Fibroblast of upper back skin (primary cell): Measurements from ENCODE around the gene LSM14B.

ENCODE experiments used
- DNase-seq: peaks from one replicate; pipeline ENCODE4 v3.0.0-alpha.2; 2013

The LSM14B gene

GRCh38 chr20:62133051-62133845 is 11.0 kb downstream of the LSM14B start:
- DNase-seq, result no peak

- no peak for DNase-seq
Observed at GRCh38 chr20:62133864-62134263, 11.6 kb downstream of the LSM14B start.

DNA sequence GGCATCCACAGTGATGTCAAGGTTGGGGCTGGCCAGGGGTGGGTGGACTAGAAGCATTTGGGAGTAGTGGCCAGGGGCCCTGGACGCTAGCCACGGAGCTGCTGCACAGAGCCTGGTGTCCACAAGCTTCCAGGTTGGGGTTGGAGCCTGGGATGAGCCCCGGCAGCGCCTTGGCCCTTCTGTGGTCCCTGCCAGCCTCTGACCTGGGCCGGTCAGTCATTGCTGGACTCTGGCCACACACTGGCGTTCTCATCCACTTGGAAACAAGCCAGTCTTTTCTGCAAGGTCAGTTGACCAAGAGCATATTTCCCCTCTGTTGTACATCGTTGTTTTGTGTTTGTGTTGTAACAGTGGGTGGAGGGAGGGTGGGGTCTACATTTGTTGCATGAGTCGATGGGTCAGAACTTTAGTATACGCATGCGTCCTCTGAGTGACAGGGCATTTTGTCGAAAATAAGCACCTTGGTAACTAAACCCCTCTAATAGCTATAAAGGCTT is 12.5 kb downstream of the LSM14B start:
- DNase-seq, result no peak

GRCh38 chr20:62135573-62136266 is 13.4 kb downstream of the LSM14B start:
- no peak for DNase-seq

DNA sequence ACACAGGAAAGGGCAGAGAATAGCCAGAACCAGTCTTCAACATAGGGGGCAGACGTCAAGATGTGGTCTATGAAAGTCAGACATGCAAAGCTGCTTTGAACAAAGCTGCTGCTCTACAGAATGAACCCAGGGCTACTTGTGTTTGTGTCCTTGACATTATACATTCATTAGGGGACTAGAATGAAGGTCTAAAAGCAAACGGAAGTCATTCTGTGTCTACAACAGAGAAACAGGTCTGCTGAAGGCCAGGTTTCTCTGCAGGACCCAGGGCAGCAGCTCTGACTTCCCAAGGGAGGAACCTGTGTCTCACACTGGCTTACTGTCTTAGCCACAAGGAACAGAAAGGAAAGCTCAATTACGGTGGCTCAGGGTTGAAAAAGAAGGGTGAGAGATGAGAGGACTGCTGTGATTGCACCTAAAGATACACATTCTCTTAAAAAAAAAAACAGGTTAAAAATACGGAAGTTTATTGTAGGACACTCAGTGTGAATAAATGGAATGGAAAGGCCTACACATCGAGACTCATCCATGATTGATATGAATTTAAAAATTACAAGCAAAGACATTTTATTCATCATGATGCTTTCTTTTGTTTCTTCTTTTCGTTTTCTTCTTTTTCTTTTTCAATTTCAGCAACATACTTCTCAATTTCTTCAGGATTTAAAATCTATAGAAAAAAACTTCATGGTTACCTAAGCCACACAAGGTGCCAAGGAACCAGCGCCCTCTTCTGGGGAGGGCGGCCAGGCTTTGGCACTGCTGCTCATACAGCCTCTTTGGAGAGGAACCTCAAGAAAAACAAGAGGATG is 14.2 kb downstream of the LSM14B start:
- DNase-seq, result peak; percentile 60

GRCh38 chr20:62137092-62137384 is 14.8 kb downstream of the LSM14B start:
- DNase-seq, result no peak

- no peak for DNase-seq
Observed at GRCh38 chr20:62137478-62138203, 15.4 kb downstream of the LSM14B start.

DNA sequence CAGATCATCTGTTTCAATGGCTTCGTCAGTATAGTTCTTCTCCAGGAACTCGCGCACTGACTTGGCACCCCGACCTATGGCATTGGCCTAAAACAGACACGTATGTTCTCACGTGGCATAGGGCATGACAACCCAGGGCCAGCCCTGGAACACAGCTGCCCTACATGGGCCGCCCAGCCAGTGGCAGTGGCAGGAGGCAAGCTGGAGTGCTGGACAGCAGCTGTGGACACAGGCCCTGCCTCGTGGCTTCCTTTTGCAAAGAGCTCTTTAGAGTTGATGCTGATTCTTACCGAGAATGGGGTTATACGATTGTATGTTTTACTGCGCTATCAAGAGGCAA is 15.9 kb downstream of the LSM14B start:
- no peak for DNase-seq

DNA sequence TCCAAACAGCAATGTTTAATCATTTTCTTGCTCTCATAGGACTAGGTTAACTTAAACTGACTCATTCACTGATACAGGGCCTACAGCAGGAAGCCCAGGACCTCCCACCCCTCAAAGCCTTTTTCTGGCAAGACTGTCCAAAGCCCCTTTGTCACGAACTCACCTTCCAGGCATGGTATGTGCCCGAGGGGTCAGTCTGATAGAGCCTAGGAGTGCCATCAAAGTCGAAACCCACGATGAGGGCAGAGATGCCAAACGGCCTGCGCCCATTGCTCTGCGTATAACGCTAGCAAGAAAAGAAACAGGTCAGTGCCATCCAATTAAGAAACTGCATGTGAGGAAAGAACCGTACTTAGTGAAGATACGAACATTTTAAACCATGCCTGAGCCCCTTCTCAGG is 16.6 kb downstream of the LSM14B start:
- DNase-seq, result no peak

DNA sequence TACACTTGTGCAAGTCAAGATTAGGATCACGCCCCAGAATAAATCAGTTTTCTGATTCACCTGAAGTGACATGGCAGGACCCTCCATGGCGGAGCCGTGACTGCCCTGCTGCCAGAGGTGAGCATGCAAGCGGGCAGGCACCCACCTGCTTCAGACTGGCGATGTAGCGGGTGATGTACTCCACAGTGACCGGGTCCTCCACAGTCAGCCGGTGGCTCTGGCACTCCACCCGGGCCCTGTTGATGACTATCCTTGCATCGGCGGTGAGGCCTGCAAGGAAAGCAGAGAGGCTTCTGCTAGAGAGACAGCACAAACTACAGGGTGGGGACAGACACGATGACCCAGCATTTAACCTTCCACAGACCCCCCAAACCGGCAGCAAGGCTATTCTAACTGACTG is 17.4 kb downstream of the LSM14B start:
- no peak for DNase-seq

GRCh38 chr20:62141043-62141396 is 18.7 kb downstream of the LSM14B start:
- DNase-seq, result no peak

GRCh38 chr20:62141397-62142251 is 19.3 kb downstream of the LSM14B start:
- DNase-seq, result no peak

DNA sequence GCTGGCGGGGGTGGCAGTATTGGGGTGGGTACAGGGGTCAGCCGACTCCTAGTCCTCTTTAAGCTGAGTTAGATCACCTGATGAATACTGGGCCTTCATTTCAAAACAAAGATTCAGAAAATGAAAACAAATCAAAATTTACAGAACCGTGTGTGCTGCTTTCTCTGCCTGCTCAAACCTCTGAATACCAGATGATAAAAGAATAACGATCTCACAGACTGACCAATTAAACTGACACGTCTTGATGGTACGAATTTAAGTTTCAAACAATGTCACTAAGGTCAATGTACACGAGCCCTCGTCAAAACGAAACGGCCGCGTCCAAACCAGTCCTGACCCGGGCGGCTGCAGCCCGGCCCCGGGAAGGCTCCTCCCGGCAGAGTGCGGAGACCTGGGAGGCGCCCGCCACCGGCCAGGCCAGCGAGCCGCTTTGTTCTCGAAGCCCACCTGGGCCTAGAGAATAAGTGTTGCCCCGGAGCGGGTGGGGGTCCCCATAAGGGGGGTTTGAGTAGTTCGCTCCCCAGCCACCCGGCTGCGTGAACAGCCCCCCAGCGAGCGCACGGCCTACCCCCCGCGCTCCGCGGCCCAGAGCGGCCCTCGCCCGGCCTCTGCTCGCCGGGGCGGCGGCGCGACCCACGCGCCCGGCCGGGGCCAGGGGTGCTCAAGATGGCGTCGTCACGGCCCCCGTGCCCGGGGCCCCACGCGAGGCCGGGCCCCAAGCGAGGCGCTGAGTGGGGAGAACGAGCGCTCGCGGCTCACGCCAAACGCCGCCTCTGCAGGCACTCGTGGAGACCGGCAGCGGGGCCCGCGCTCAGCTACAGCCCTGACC is 20.2 kb downstream of the LSM14B start:
- DNase-seq, result no peak

- DNase-seq, result peak; percentile 84
Observed at GRCh38 chr20:62143081-62143956, 21.0 kb downstream of the LSM14B start, which contains the start of the genes PSMA7 and SS18L1. Gene PSMA7, minus strand, starts transcription at chr20:62143394. Its CDS starts 91 bp downstream, at chr20:62143303. Gene SS18L1, plus strand, starts transcription at chr20:62143769. Its CDS starts 52 bp downstream, at chr20:62143821.

- peak; percentile 45 for DNase-seq
Observed at GRCh38 chr20:62143957-62144825, 21.9 kb downstream of the LSM14B start.

DNA sequence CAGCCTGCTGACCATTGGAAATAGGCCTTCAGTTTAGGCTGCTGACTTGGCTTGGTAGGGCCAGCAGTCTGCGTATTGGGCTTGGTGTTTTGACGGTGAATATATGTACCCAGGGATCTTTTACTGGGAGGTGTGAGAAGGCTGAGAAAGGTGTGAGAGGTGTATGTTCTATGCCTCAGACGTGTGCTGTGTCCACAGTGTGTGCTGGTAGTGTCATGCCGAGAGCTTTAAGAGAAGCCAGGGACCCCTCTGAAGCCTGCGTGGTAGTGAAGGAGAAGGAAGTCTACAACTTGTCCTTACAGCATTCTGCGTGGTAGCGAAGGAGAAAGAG is 23.4 kb downstream of the LSM14B start:
- DNase-seq, result no peak

DNA sequence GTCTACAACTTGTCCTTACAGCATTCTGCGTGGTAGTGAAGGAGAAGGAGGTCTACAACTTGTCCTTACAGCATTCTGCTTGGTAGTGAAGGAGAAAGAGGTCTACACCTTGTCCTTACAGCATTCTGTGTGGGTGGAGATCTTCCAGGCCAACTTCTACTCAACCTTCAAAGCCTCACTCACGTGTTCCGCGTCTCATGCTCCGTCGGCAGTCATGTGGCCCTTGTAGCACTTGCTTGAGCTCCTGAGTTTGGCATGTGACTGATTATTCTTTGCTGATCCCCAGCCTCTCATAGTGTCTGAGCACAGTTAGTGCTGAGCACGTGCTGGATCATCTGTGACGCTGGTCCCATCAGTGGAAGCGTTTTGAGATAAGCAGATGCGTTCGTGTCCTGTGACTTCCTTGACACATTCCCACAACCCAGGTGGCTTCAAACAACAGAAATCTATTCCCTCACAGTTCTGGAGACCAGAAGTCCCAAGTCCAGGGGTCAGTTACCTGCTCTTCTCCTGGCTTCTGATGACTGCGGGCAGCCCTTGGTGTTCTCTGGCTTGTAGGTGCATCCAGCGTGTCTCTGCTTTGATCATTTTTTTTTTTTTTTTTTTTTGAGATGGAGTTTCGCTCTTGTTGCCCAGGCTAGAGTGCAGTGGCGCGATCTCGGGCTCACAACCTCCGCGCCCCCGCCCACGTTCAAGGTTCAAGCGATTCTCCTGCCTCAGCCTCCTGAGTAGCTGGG is 23.9 kb downstream of the LSM14B start:
- DNase-seq, result no peak

GRCh38 chr20:62147125-62147524 is 24.9 kb downstream of the LSM14B start:
- no peak for DNase-seq
